ENCODE data around the gene MITD1. TPM values are rescaled to one million over a fixed set of nuclear protein-coding genes. Genes with fewer than 3 reads are reported as not detected.
"Not testable (repeated sequence)": the region's sequence is repeated elsewhere in the genome, so short reads cannot be mapped to it uniquely, and the experiment has no call there.

Gene MITD1
- total RNA-seq, 1 experiment from 2014 or later, result 29.3 TPM

DNA sequence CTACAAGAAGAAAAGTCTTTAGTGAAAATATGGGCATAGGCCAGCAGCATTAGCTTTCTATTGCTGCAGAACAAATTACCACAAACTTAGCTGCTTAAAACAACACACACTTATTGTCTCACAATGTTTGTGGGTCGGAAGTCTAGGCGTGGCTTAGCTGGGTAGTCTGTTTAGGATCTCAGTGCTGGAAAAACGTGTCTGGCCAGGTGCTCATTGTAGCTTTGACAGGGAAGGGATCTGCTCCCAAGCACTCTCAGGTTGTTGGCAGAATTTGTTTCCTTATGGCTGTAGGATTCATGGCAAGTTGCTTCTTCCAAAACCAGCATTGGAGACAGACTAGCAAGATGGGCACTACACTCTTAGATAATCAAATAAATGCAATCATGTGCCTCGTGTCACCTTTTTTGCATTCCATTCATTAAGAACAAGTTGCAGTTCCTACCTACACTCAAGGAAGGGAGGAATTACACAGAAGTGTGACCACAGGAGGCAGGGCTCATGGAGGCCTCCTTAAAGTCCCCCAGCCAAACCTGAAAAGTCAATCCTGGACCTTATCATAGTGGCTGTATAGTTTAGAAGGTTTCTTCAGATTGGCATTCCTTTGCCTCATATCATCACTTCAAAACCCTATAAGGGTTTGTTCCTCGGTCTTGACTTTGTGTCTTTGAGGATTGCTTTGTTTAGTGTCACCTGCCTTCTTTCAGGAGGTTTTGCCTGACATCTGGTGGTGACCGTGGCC, 17.4 kb upstream of the MITD1 start:
- peak in 1 of 2 experiments; percentile 34 for TF ChIP-seq CTCF (IDR thresholded peaks at IDR 0.05; ENCODE audit: insufficient read depth in 1 of 2, low read depth in 1 of 2, low read length in 1 of 2, severe bottlenecking in 1 of 2, unreplicated experiment in 1 of 2)
- intact Hi-C loops (cut with micrococcal nuclease; ENCODE audit: unreplicated experiment), result loop anchor here (1.0 to 5.0 kb wide), 2 partner anchors 15 to 111 kb away; no protein-coding TSS in a partner anchor
- no peaks in the 10 kb centered on the region; the same call in 1 of the 2 replicates for H3K36me3 ChIP-seq (ENCODE audit: control insufficient read depth, insufficient read depth, low read length)
- no peaks in the 10 kb centered on the region for H3K27me3 ChIP-seq (replicated peaks; ENCODE audit: control insufficient read depth, insufficient read depth, low read length)
- Mint-ChIP-seq H3K27ac (ENCODE audit: unreplicated experiment) (no peak overlapping the region), H3K9me3 (ENCODE audit: unreplicated experiment) (peaks cover 5% of the 10 kb centered on the region), H3K36me3 (ENCODE audit: insufficient read depth, unreplicated experiment) (peaks cover 22% of the 10 kb centered on the region), H3K4me1 (ENCODE audit: low read depth, unreplicated experiment) (no peaks in the 10 kb centered on the region), H3K27me3 (ENCODE audit: insufficient read depth, unreplicated experiment) (no peaks in the 10 kb centered on the region), H3K4me3 (ENCODE audit: unreplicated experiment) (no peak overlapping the region)
- CTCF ChIA-PET, result no interaction called here
- POLR2A ChIA-PET, result no interaction called here
- peaks cover 4% of the 10 kb centered on the region; the same call in 1 of the 2 replicates for H3K4me1 ChIP-seq
- no peak overlapping the region for H3K4me3 ChIP-seq (ENCODE audit: low read depth, low read length)
- H3K9me3 ChIP-seq, result 0 out of 2 replicates have a peak, but pooled peaks cover 4% of the 10 kb centered on the region
- DNase-seq, result no peak
- BruUV-seq (replicated peaks), result no TSS peak

DNA sequence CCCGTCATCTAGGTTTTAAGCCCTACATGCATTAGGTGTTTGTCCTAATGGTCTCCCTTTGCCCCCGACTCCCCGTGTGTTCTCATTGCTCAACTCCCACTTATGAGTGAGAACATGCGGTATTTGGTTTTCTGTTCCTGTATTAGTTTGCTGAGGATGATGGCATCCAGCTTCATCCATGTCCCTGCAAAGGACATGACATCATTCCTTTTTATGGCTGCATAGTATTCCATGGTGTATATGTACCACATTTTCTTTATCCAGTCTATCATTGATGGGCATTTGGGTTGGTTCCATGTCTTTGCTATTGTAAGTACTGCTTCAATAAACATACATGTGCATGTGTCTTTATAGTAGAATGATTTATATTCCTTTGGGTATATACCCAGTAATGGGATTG, 11.5 kb upstream of the MITD1 start:
- H3K36me3 ChIP-seq (ENCODE audit: control insufficient read depth, insufficient read depth, low read length); BruUV-seq (replicated peaks); H3K4me1 Mint-ChIP-seq (ENCODE audit: low read depth, unreplicated experiment); H3K27ac Mint-ChIP-seq (ENCODE audit: unreplicated experiment); H3K4me1 ChIP-seq; H3K9me3 ChIP-seq; intact Hi-C loops (cut with micrococcal nuclease; ENCODE audit: unreplicated experiment); H3K9me3 Mint-ChIP-seq (ENCODE audit: unreplicated experiment); H3K27me3 Mint-ChIP-seq (ENCODE audit: insufficient read depth, unreplicated experiment); H3K4me3 Mint-ChIP-seq (ENCODE audit: unreplicated experiment); DNase-seq; H3K4me3 ChIP-seq (ENCODE audit: low read depth, low read length); H3K27me3 ChIP-seq (replicated peaks; ENCODE audit: control insufficient read depth, insufficient read depth, low read length); CTCF ChIA-PET; POLR2A ChIA-PET: not testable (repeated sequence)
- H3K36me3 Mint-ChIP-seq (ENCODE audit: insufficient read depth, unreplicated experiment), result peaks cover 36% of the 10 kb centered on the region

DNA sequence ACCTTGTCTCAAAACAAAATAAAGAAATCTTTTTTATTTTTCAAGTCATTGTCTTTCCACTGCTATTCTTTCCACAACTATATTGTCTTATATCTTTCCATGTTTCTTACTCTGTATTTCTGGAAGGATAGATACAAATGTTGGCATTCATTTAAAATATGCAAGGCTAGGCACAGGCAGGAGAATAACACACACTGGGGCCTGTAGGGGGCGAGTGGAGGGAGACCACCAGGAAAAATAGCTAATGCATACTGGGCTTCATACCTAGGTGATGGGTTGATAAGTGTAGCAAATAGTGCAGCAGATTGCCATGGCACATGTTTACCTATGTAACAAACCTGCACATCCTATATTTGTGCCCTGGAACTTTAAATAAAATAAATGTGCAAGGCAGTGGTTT, 9.7 kb upstream of the MITD1 start:
- Mint-ChIP-seq H3K27ac (ENCODE audit: unreplicated experiment) (no peak overlapping the region), H3K9me3 (ENCODE audit: unreplicated experiment) (no peaks in the 10 kb centered on the region), H3K27me3 (ENCODE audit: insufficient read depth, unreplicated experiment) (no peaks in the 10 kb centered on the region), H3K4me3 (ENCODE audit: unreplicated experiment) (no peak overlapping the region), H3K4me1 (ENCODE audit: low read depth, unreplicated experiment) (no peaks in the 10 kb centered on the region), H3K36me3 (ENCODE audit: insufficient read depth, unreplicated experiment) (peaks cover 41% of the 10 kb centered on the region)
- DNase-seq, result no peak
- Histone ChIP-seq H3K9me3 (no peaks in the 10 kb centered on the region), H3K4me1 (no peaks in the 10 kb centered on the region), H3K27me3 (replicated peaks; ENCODE audit: control insufficient read depth, insufficient read depth, low read length) (no peaks in the 10 kb centered on the region), H3K4me3 (ENCODE audit: low read depth, low read length) (no peak overlapping the region), H3K36me3 (ENCODE audit: control insufficient read depth, insufficient read depth, low read length) (no peaks in the 10 kb centered on the region; the same call in 1 of the 2 replicates)
- CTCF ChIA-PET, result no interaction called here
- POLR2A ChIA-PET, result no interaction called here
- TF ChIP-seq CTCF (IDR thresholded peaks at IDR 0.05; ENCODE audit: insufficient read depth in 1 of 2, low read depth in 1 of 2, low read length in 1 of 2, severe bottlenecking in 1 of 2, unreplicated experiment in 1 of 2), result no peak
- intact Hi-C loops (cut with micrococcal nuclease; ENCODE audit: unreplicated experiment), result no loop called here
- BruUV-seq (replicated peaks), result no TSS peak
